ENCODE measurements around the gene OSBPL10. TPM values are rescaled to one million over a fixed set of nuclear protein-coding genes. Genes with fewer than 3 reads are reported as not detected.
A peak's percentile ranks its signal among the peaks of the same experiment; 100 is the strongest.

Gene OSBPL10
- 3.5 and 8.1 TPM in 2 replicates for total RNA-seq (2014; rRNA removed; shearing (Covaris generic))
- 0.95 and 2.4 TPM in 2 replicates for polyA plus RNA-seq (2016; fragmentation: Nextera tagmentation; extraction: Ambion mirVana)

GRCh38 chr3:31981206-31982181 lies at the start of gene OSBPL10, which contains the start of gene ZNF860:
OSBPL10 (minus strand) TSS chr3:31981262; CDS start chr3:31981179, 83 bp downstream.
ZNF860 (plus strand) TSS chr3:31981750; CDS start chr3:31989080, 7,330 bp downstream.
- H3K4me1 ChIP-seq (ENCODE audit: insufficient read depth) = no peaks in the 10 kb centered on the region
- 0 out of 2 replicates have a peak, but pooled peaks cover 6% of the 10 kb centered on the region for H3F3A ChIP-seq (ENCODE audit: insufficient read depth)
- 11 to 14% methylated on average over 46 to 63 of the region's 65 CpGs for whole genome bisulfite sequencing, 2 experiments (ENCODE audit: low coverage in 1 of 2, low lambda C conversion rate in 2 of 2, missing lambda C conversion rate in 2 of 2)
- no peaks in the 10 kb centered on the region for H3K79me2 ChIP-seq (ENCODE audit: insufficient read depth)
- H4K20me1 ChIP-seq (ENCODE audit: insufficient read depth) = no peaks in the 10 kb centered on the region
- peak within 1 kb of the TSS; percentile 74 for H3K4me2 ChIP-seq (ENCODE audit: unreplicated experiment)
- DNase-seq = peak; percentile 83
- peak within 1 kb of the TSS; percentile 78 for H3K4me3 ChIP-seq
- peak within 1 kb of the TSS; percentile 70 for H2AFZ ChIP-seq
- in situ Hi-C loops (cut with MboI) = no loop called here
- no peaks in the 10 kb centered on the region for H3K9me3 ChIP-seq (ENCODE audit: low read depth)
- H3K9ac ChIP-seq = peak within 1 kb of the TSS; percentile 54
- H3K27ac ChIP-seq = no peak within 1 kb of the TSS
- TF ChIP-seq EZH2 (IDR thresholded peaks at IDR 0.05; ENCODE audit: insufficient read depth, poor library complexity, severe bottlenecking) (no peak), EZH2phosphoT487 (IDR thresholded peaks at IDR 0.05; ENCODE audit: insufficient read depth, low read depth) (no peak)
- no peaks in the 10 kb centered on the region for H3K9me2 ChIP-seq (ENCODE audit: insufficient read depth)
- H3K27me3 ChIP-seq (replicated peaks; ENCODE audit: insufficient read depth) = no peaks in the 10 kb centered on the region
- no peaks in the 10 kb centered on the region for H3K36me3 ChIP-seq (ENCODE audit: low read depth)

- Histone ChIP-seq H3F3A (ENCODE audit: insufficient read depth) (no peaks in the 10 kb centered on the region), H3K79me2 (ENCODE audit: insufficient read depth) (no peaks in the 10 kb centered on the region), H3K27ac (no peak overlapping the region), H3K36me3 (ENCODE audit: low read depth) (no peaks in the 10 kb centered on the region), H3K27me3 (replicated peaks; ENCODE audit: insufficient read depth) (peaks cover 6% of the 10 kb centered on the region; the same call in 1 of the 2 replicates), H3K4me1 (ENCODE audit: insufficient read depth) (no peaks in the 10 kb centered on the region), H4K20me1 (ENCODE audit: insufficient read depth) (no peaks in the 10 kb centered on the region), H2AFZ (no peak overlapping the region), H3K9me2 (ENCODE audit: insufficient read depth) (no peaks in the 10 kb centered on the region), H3K9ac (no peak overlapping the region), H3K9me3 (ENCODE audit: low read depth) (no peaks in the 10 kb centered on the region), H3K4me2 (ENCODE audit: unreplicated experiment) (no peak overlapping the region), H3K4me3 (no peak overlapping the region)
- in situ Hi-C loops (cut with MboI) = no loop called here
- 63 to 68% methylated on average over 6 of the region's 6 CpGs for WGBS, 2 experiments (ENCODE audit: low coverage in 1 of 2, low lambda C conversion rate in 2 of 2, missing lambda C conversion rate in 2 of 2)
- no peak for TF ChIP-seq EZH2 (IDR thresholded peaks at IDR 0.05; ENCODE audit: insufficient read depth, poor library complexity, severe bottlenecking)
- no peak for TF ChIP-seq EZH2phosphoT487 (IDR thresholded peaks at IDR 0.05; ENCODE audit: insufficient read depth, low read depth)
- no peak for DNase-seq
These were observed 45.5 kb upstream of the OSBPL10 start for GRCh38 chr3:32026593-32026992.

- no peak for DNase-seq
- Histone ChIP-seq H4K20me1 (ENCODE audit: insufficient read depth) (no peaks in the 10 kb centered on the region), H2AFZ (no peak overlapping the region), H3K4me2 (ENCODE audit: unreplicated experiment) (no peak overlapping the region), H3K9me2 (ENCODE audit: insufficient read depth) (no peaks in the 10 kb centered on the region), H3K9ac (no peak overlapping the region), H3K27ac (no peak overlapping the region), H3K4me1 (ENCODE audit: insufficient read depth) (no peaks in the 10 kb centered on the region), H3K4me3 (no peak overlapping the region), H3K27me3 (replicated peaks; ENCODE audit: insufficient read depth) (peaks cover 1% of the 10 kb centered on the region; the same call in 1 of the 2 replicates), H3K9me3 (ENCODE audit: low read depth) (no peaks in the 10 kb centered on the region), H3K79me2 (ENCODE audit: insufficient read depth) (no peaks in the 10 kb centered on the region), H3F3A (ENCODE audit: insufficient read depth) (no peaks in the 10 kb centered on the region), H3K36me3 (ENCODE audit: low read depth) (no peaks in the 10 kb centered on the region)
- in situ Hi-C loops (cut with MboI) = no loop called here
- TF ChIP-seq EZH2phosphoT487 (IDR thresholded peaks at IDR 0.05; ENCODE audit: insufficient read depth, low read depth) = no peak
- TF ChIP-seq EZH2 (IDR thresholded peaks at IDR 0.05; ENCODE audit: insufficient read depth, poor library complexity, severe bottlenecking) = no peak
- WGBS, 2 experiments (ENCODE audit: low coverage in 1 of 2, low lambda C conversion rate in 2 of 2, missing lambda C conversion rate in 2 of 2) = 35 to 54% methylated on average over 2 of the region's 2 CpGs
These were observed 41.9 kb upstream of the OSBPL10 start for GRCh38 chr3:32022947-32023346.

- no peak overlapping the region for H3K9ac ChIP-seq
- H3K27me3 ChIP-seq (replicated peaks; ENCODE audit: insufficient read depth) = 0 out of 2 replicates have a peak, but pooled peaks cover 6% of the 10 kb centered on the region
- H3K36me3 ChIP-seq (ENCODE audit: low read depth) = no peaks in the 10 kb centered on the region
- DNase-seq = no peak
- no peaks in the 10 kb centered on the region for H3K9me2 ChIP-seq (ENCODE audit: insufficient read depth)
- no peak overlapping the region for H3K27ac ChIP-seq
- H3F3A ChIP-seq (ENCODE audit: insufficient read depth) = no peaks in the 10 kb centered on the region
- no peak overlapping the region for H3K4me3 ChIP-seq
- H3K4me1 ChIP-seq (ENCODE audit: insufficient read depth) = no peaks in the 10 kb centered on the region
- H3K4me2 ChIP-seq (ENCODE audit: unreplicated experiment) = no peak overlapping the region
- 33 to 45% methylated on average over 3 of the region's 3 CpGs for WGBS, 2 experiments (ENCODE audit: low coverage in 1 of 2, low lambda C conversion rate in 2 of 2, missing lambda C conversion rate in 2 of 2)
- H3K9me3 ChIP-seq (ENCODE audit: low read depth) = no peaks in the 10 kb centered on the region
- in situ Hi-C loops (cut with MboI) = no loop called here
- no peaks in the 10 kb centered on the region for H4K20me1 ChIP-seq (ENCODE audit: insufficient read depth)
- no peak overlapping the region for H2AFZ ChIP-seq
- TF ChIP-seq EZH2phosphoT487 (IDR thresholded peaks at IDR 0.05; ENCODE audit: insufficient read depth, low read depth) (no peak), EZH2 (IDR thresholded peaks at IDR 0.05; ENCODE audit: insufficient read depth, poor library complexity, severe bottlenecking) (no peak)
- no peaks in the 10 kb centered on the region for H3K79me2 ChIP-seq (ENCODE audit: insufficient read depth)
These were observed 40.7 kb upstream of the OSBPL10 start for GRCh38 chr3:32021748-32022147.

Measured in GM23248 (cell line).